ENCODE data around the gene SLC39A11. TPM values are rescaled to one million over a fixed set of nuclear protein-coding genes. Genes with fewer than 3 reads are reported as not detected.

The SLC39A11 gene
- total RNA-seq, 1 experiment from 2014 or later = 18.9 TPM

GRCh38 chr17:72942579-72942978 is 149.9 kb downstream of the SLC39A11 start (continued):
- TF ChIP-seq, protein P1, sequence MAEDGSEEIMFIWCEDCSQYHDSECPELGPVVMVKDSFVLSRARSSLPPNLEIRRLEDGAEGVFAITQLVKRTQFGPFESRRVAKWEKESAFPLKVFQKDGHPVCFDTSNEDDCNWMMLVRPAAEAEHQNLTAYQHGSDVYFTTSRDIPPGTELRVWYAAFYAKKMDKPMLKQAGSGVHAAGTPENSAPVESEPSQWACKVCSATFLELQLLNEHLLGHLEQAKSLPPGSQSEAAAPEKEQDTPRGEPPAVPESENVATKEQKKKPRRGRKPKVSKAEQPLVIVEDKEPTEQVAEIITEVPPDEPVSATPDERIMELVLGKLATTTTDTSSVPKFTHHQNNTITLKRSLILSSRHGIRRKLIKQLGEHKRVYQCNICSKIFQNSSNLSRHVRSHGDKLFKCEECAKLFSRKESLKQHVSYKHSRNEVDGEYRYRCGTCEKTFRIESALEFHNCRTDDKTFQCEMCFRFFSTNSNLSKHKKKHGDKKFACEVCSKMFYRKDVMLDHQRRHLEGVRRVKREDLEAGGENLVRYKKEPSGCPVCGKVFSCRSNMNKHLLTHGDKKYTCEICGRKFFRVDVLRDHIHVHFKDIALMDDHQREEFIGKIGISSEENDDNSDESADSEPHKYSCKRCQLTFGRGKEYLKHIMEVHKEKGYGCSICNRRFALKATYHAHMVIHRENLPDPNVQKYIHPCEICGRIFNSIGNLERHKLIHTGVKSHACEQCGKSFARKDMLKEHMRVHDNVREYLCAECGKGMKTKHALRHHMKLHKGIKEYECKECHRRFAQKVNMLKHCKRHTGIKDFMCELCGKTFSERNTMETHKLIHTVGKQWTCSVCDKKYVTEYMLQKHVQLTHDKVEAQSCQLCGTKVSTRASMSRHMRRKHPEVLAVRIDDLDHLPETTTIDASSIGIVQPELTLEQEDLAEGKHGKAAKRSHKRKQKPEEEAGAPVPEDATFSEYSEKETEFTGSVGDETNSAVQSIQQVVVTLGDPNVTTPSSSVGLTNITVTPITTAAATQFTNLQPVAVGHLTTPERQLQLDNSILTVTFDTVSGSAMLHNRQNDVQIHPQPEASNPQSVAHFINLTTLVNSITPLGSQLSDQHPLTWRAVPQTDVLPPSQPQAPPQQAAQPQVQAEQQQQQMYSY (CRISPR knock-in tag; IDR thresholded peaks at IDR 0.05) = no peak
- no peak for TF ChIP-seq CREM (CRISPR knock-in tag; IDR thresholded peaks at IDR 0.05)
- TF ChIP-seq, protein P2, sequence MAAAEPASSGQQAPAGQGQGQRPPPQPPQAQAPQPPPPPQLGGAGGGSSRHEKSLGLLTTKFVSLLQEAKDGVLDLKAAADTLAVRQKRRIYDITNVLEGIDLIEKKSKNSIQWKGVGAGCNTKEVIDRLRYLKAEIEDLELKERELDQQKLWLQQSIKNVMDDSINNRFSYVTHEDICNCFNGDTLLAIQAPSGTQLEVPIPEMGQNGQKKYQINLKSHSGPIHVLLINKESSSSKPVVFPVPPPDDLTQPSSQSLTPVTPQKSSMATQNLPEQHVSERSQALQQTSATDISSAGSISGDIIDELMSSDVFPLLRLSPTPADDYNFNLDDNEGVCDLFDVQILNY (CRISPR knock-in tag; IDR thresholded peaks at IDR 0.05) = no peak
- TF ChIP-seq FOXP1 (CRISPR knock-in tag; IDR thresholded peaks at IDR 0.05; ENCODE audit: borderline replicate concordance) = no peak
- TF ChIP-seq NR3C1 (CRISPR knock-in tag; conservative IDR thresholded peaks at IDR 0.05; ENCODE audit: low read depth) = no peak
- no peak for TF ChIP-seq ZSCAN18 (CRISPR knock-in tag; IDR thresholded peaks at IDR 0.05)

DNA sequence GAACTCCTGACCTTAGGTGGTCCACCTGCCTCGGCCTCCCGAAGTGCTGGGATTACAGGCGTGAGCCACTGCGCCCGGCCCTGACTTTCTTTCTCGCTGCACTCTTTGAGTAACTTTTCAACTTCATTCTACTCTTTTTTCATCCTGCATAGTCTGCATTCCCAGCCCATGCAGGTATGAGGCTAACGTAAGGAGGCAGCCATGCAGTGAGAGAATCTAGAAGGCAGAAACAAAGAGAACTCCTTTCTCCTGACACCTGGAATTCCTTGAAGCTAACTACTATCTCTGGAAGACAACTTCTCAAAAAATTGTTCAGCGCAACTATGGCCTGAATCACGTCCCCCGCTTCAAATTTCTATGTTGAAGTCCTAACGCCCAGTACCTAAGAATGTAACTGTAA is 152.0 kb downstream of the SLC39A11 start:
- no peaks in the 10 kb centered on the region for H3K27me3 Mint-ChIP-seq (ENCODE audit: low read depth)
- H3K9me3 Mint-ChIP-seq = peaks cover 12% of the 10 kb centered on the region
- peaks cover 24% of the 10 kb centered on the region for H3K4me1 Mint-ChIP-seq
- H3K36me3 Mint-ChIP-seq = no peaks in the 10 kb centered on the region
- H3K27ac Mint-ChIP-seq = peak overlapping the region; percentile 70; the same call in 1 of the 2 replicates
- ChIA-PET CTCF (interaction anchor here (0.6 to 2.3 kb wide), 3 partner anchors 12 to 45 kb away, joined by 3 to 9 read pairs (median 3); no protein-coding TSS in a partner anchor), POLR2A (no interaction called here)
- DNase-seq (ENCODE audit: low spot score) (no peak), ATAC-seq (peak; percentile 34; the same call in 1 of the 2 replicates)
- H3K4me3 Mint-ChIP-seq = no peak overlapping the region
- no peak for TF ChIP-seq JAZF1 (CRISPR knock-in tag; IDR thresholded peaks at IDR 0.05)
- no peak for TF ChIP-seq ATF1 (CRISPR knock-in tag; IDR thresholded peaks at IDR 0.05)
- no peak for TF ChIP-seq USF1 (CRISPR knock-in tag; IDR thresholded peaks at IDR 0.05)
- TF ChIP-seq ZNF138 (CRISPR knock-in tag; conservative IDR thresholded peaks at IDR 0.05) = no peak
- TF ChIP-seq CBFB (CRISPR knock-in tag; IDR thresholded peaks at IDR 0.05; ENCODE audit: low read depth) = no peak
- TF ChIP-seq, protein P3, sequence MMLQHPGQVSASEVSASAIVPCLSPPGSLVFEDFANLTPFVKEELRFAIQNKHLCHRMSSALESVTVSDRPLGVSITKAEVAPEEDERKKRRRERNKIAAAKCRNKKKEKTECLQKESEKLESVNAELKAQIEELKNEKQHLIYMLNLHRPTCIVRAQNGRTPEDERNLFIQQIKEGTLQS (CRISPR knock-in tag; conservative IDR thresholded peaks at IDR 0.05) = no peak

GRCh38 chr17:72938482-72938881 is 154.0 kb downstream of the SLC39A11 start:
- ChIA-PET POLR2A (no interaction called here), CTCF (interaction anchor here (1.0 to 1.6 kb wide), 2 partner anchors 14 to 48 kb away, joined by 3 to 4 read pairs; no protein-coding TSS in a partner anchor)
- ATAC-seq (no peak), DNase-seq (ENCODE audit: low spot score) (no peak)
- Mint-ChIP-seq H3K27me3 (ENCODE audit: low read depth) (no peaks in the 10 kb centered on the region), H3K36me3 (no peaks in the 10 kb centered on the region), H3K4me3 (no peak overlapping the region), H3K9me3 (peaks cover 3% of the 10 kb centered on the region), H3K4me1 (peaks cover 22% of the 10 kb centered on the region), H3K27ac (no peak overlapping the region)
- no peak for TF ChIP-seq ZNF532 (CRISPR knock-in tag; IDR thresholded peaks at IDR 0.05; ENCODE audit: borderline replicate concordance)
- TF ChIP-seq, protein P4, sequence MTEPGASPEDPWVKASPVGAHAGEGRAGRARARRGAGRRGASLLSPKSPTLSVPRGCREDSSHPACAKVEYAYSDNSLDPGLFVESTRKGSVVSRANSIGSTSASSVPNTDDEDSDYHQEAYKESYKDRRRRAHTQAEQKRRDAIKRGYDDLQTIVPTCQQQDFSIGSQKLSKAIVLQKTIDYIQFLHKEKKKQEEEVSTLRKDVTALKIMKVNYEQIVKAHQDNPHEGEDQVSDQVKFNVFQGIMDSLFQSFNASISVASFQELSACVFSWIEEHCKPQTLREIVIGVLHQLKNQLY (CRISPR knock-in tag; IDR thresholded peaks at IDR 0.05) = no peak
- no peak for TF ChIP-seq ZNF317 (CRISPR knock-in tag; IDR thresholded peaks at IDR 0.05; ENCODE audit: borderline replicate concordance, low read depth)
- TF ChIP-seq HMGA2 (CRISPR knock-in tag; IDR thresholded peaks at IDR 0.05) = no peak
- TF ChIP-seq, protein P5, sequence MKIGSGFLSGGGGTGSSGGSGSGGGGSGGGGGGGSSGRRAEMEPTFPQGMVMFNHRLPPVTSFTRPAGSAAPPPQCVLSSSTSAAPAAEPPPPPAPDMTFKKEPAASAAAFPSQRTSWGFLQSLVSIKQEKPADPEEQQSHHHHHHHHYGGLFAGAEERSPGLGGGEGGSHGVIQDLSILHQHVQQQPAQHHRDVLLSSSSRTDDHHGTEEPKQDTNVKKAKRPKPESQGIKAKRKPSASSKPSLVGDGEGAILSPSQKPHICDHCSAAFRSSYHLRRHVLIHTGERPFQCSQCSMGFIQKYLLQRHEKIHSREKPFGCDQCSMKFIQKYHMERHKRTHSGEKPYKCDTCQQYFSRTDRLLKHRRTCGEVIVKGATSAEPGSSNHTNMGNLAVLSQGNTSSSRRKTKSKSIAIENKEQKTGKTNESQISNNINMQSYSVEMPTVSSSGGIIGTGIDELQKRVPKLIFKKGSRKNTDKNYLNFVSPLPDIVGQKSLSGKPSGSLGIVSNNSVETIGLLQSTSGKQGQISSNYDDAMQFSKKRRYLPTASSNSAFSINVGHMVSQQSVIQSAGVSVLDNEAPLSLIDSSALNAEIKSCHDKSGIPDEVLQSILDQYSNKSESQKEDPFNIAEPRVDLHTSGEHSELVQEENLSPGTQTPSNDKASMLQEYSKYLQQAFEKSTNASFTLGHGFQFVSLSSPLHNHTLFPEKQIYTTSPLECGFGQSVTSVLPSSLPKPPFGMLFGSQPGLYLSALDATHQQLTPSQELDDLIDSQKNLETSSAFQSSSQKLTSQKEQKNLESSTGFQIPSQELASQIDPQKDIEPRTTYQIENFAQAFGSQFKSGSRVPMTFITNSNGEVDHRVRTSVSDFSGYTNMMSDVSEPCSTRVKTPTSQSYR (CRISPR knock-in tag; IDR thresholded peaks at IDR 0.05) = no peak
- TF ChIP-seq ATF1 (CRISPR knock-in tag; IDR thresholded peaks at IDR 0.05) = no peak
- no peak for TF ChIP-seq GTF2I (CRISPR knock-in tag; conservative IDR thresholded peaks at IDR 0.05)
